Loucy (cell line): ENCODE measurements around the gene RRAS.

Experiments used
- H2AFZ ChIP-seq: fragments of 200-600 bp; sonication (generic); 2 replicates; pipeline ENCODE4 v1.6.0; 2016; ENCODE audit warnings: antibody characterized with exemption, mild to moderate bottlenecking, low read length, moderate library complexity
- H3F3A ChIP-seq: fragments of 200-600 bp; 2 replicates; pipeline ENCODE4 v1.6.0; 2016; ENCODE audit warnings: antibody characterized with exemption, low read depth, mild to moderate bottlenecking
- H3K27me3 ChIP-seq: fragments of 200-600 bp; sonication (generic); 2 replicates; pipeline ENCODE4 v1.6.1; 2014; ENCODE audit warnings: low read length, mild to moderate bottlenecking; ENCODE audit not compliant: insufficient read depth, poor library complexity, severe bottlenecking
- H3K36me3 ChIP-seq: fragments of 200-600 bp; sonication (generic); 2 replicates; pipeline ENCODE4 v1.6.1; 2016; ENCODE audit warnings: low read length; ENCODE audit not compliant: insufficient read depth
- H3K4me1 ChIP-seq: fragments of 200-600 bp; sonication (generic); 2 replicates; pipeline ENCODE4 v1.5.1; 2014; ENCODE audit warnings: low read length, mild to moderate bottlenecking; ENCODE audit not compliant: insufficient read depth, poor library complexity, severe bottlenecking
- H3K4me2 ChIP-seq: fragments of 200-600 bp; sonication (generic); 2 replicates; pipeline ENCODE4 v1.6.0; 2014; ENCODE audit warnings: antibody characterized with exemption, low read length, low read depth, mild to moderate bottlenecking; ENCODE audit not compliant: poor library complexity, severe bottlenecking
- H3K4me3 ChIP-seq: fragments of 200-600 bp; sonication (generic); 2 replicates; pipeline ENCODE4 v1.5.1; 2014; ENCODE audit warnings: low read length, mild to moderate bottlenecking, mixed read lengths; ENCODE audit not compliant: poor library complexity, severe bottlenecking
- H3K79me2 ChIP-seq: fragments of 200-600 bp; sonication (generic); 2 replicates; pipeline ENCODE4 v1.6.1; 2014; ENCODE audit warnings: low read length; ENCODE audit not compliant: insufficient read depth
- H3K9ac ChIP-seq: fragments of 200-600 bp; sonication (generic); 2 replicates; pipeline ENCODE4 v1.6.0; 2014; ENCODE audit warnings: mild to moderate bottlenecking, low read depth, low read length, moderate library complexity; ENCODE audit not compliant: poor library complexity, severe bottlenecking
- H3K9me2 ChIP-seq: fragments of 200-600 bp; sonication (generic); replicated peaks from 2 replicates; pipeline ENCODE4 v1.6.1; 2016; ENCODE audit warnings: low read depth, low read length, mixed read lengths
- H3K9me3 ChIP-seq: fragments of 200-600 bp; sonication (generic); 2 replicates; pipeline ENCODE4 v1.6.1; 2014; ENCODE audit warnings: mild to moderate bottlenecking, antibody characterized with exemption, low read length, low read depth; ENCODE audit not compliant: insufficient read depth
- H4K20me1 ChIP-seq: fragments of 200-600 bp; sonication (generic); 2 replicates; pipeline ENCODE4 v1.6.0; 2014; ENCODE audit warnings: antibody characterized with exemption, low read length, mild to moderate bottlenecking; ENCODE audit not compliant: insufficient read depth, poor library complexity, severe bottlenecking
- CTCF ChIP-seq: fragments of 200-600 bp; sonication (generic); conservative IDR thresholded peaks from 2 replicates; pipeline ENCODE4 v1.5.1; 2014; ENCODE audit warnings: mild to moderate bottlenecking, antibody characterized with exemption, low read length
- EZH2phosphoT487 ChIP-seq: fragments of 200-600 bp; IDR thresholded peaks from 2 replicates; pipeline ENCODE4 v1.6.1; 2018; ENCODE audit warnings: antibody characterized with exemption, mild to moderate bottlenecking, moderate library complexity, borderline replicate concordance

The RRAS gene

GRCh38 chr19:49667473-49667872 is 27.5 kb upstream of the RRAS start:
- Histone ChIP-seq H3K4me3 (peak overlapping the region; percentile 97), H4K20me1 (peaks cover 17% of the 10 kb centered on the region), H3K9me2 (no peaks in the 10 kb centered on the region), H3K27me3 (no peaks in the 10 kb centered on the region), H3K9me3 (no peaks in the 10 kb centered on the region), H2AFZ (no peak overlapping the region), H3K9ac (peak overlapping the region; percentile 91), H3K4me1 (peaks cover 21% of the 10 kb centered on the region), H3K36me3 (peaks cover 5% of the 10 kb centered on the region; the same call in 1 of the 2 replicates), H3K79me2 (peaks cover 42% of the 10 kb centered on the region), H3K4me2 (peak overlapping the region; percentile 93), H3F3A (no peaks in the 10 kb centered on the region)
- TF ChIP-seq EZH2phosphoT487 = no peak
- TF ChIP-seq CTCF = no peak

- TF ChIP-seq CTCF (peak; percentile 23), EZH2phosphoT487 (no peak)
- Histone ChIP-seq H3K4me1 (peaks cover 21% of the 10 kb centered on the region), H3K4me2 (peak overlapping the region; percentile 93), H3K9me3 (no peaks in the 10 kb centered on the region), H3K9ac (peak overlapping the region; percentile 91), H3K36me3 (peaks cover 19% of the 10 kb centered on the region; the same call in 1 of the 2 replicates), H2AFZ (peak overlapping the region; percentile 81), H3F3A (no peaks in the 10 kb centered on the region), H4K20me1 (peaks cover 17% of the 10 kb centered on the region), H3K4me3 (peak overlapping the region; percentile 97), H3K27me3 (no peaks in the 10 kb centered on the region), H3K79me2 (peaks cover 42% of the 10 kb centered on the region), H3K9me2 (no peaks in the 10 kb centered on the region)
Measured at GRCh38 chr19:49666120-49666444, 26.1 kb upstream of the RRAS start.

- TF ChIP-seq CTCF (no peak), EZH2phosphoT487 (no peak)
- H3K9me2 ChIP-seq = no peaks in the 10 kb centered on the region
- peak within 1 kb of the TSS; percentile 95 for H2AFZ ChIP-seq
- H4K20me1 ChIP-seq = peaks cover 17% of the 10 kb centered on the region
- H3K27me3 ChIP-seq = no peaks in the 10 kb centered on the region
- H3K4me2 ChIP-seq = peak within 1 kb of the TSS; percentile 93
- H3K9me3 ChIP-seq = no peaks in the 10 kb centered on the region
- peaks cover 42% of the 10 kb centered on the region for H3K79me2 ChIP-seq
- H3K4me3 ChIP-seq = peak within 1 kb of the TSS; percentile 97
- peak within 1 kb of the TSS; percentile 91 for H3K9ac ChIP-seq
- H3K36me3 ChIP-seq = peaks cover 20% of the 10 kb centered on the region; the same call in 1 of the 2 replicates
- peaks cover 21% of the 10 kb centered on the region for H3K4me1 ChIP-seq
- no peaks in the 10 kb centered on the region for H3F3A ChIP-seq
Measured at GRCh38 chr19:49665351-49666119, 25.6 kb upstream of the RRAS start, which contains the start of the genes BCL2L12 and IRF3. TSS of gene BCL2L12 (plus strand) at chr19:49665933. CDS start at chr19:49666693, 760 bp downstream. TSS of gene IRF3 (minus strand) at chr19:49665857. CDS start at chr19:49664838, 1,019 bp downstream.
